T follicular helper cell (primary cell): Measurements from ENCODE around the gene EGR1.
A peak's percentile ranks its signal among the peaks of the same experiment; 100 is the strongest.

Source experiments
- DNase-seq: peaks from one replicate; pipeline ENCODE4 v3.0.0-alpha.2; 2020; ENCODE audit warnings: low read depth
- total RNA-seq, 2 experiments: gene quantifications; one replicate each; lab custom pipeline; 2026; lab: John Stamatoyannopoulos, UW

Gene EGR1
- total RNA-seq: 4.1 to 29.3 reads per million in 2 experiments

- DNase-seq: peak; percentile 94
These were observed at the start of gene EGR1 for GRCh38 chr5:138465261-138466124. Gene EGR1 (plus strand): TSS chr5:138465479. CDS start chr5:138465762, 283 bp downstream.

GRCh38 chr5:138418444-138418843 lies 46.8 kb upstream of the EGR1 start:
- no peak for DNase-seq

GRCh38 chr5:138425079-138425478 lies 40.2 kb upstream of the EGR1 start:
- DNase-seq: no peak

- DNase-seq: no peak
These were observed 29.3 kb upstream of the EGR1 start for GRCh38 chr5:138435943-138436342.

GRCh38 chr5:138438003-138438723 lies 27.1 kb upstream of the EGR1 start:
- DNase-seq: no peak

- DNase-seq: peak; percentile 36
These were observed 26.4 kb upstream of the EGR1 start, which contains the start of gene REEP2 for GRCh38 chr5:138438724-138439476. Gene REEP2 (plus strand): TSS chr5:138439057. CDS start chr5:138439209, 152 bp downstream.

GRCh38 chr5:138439477-138440158 lies 25.7 kb upstream of the EGR1 start:
- no peak for DNase-seq

GRCh38 chr5:138440159-138441073 lies 24.9 kb upstream of the EGR1 start:
- no peak for DNase-seq

- DNase-seq: no peak
These were observed 24.1 kb upstream of the EGR1 start for GRCh38 chr5:138441221-138441620.

GRCh38 chr5:138444078-138444773 lies 21.1 kb upstream of the EGR1 start:
- DNase-seq: no peak

- no peak for DNase-seq
These were observed 20.3 kb upstream of the EGR1 start for GRCh38 chr5:138444774-138445546.

- no peak for DNase-seq
These were observed 19.6 kb upstream of the EGR1 start for GRCh38 chr5:138445547-138446271.

GRCh38 chr5:138448070-138448469 lies 17.2 kb upstream of the EGR1 start:
- DNase-seq: no peak

GRCh38 chr5:138448481-138449398 lies 16.5 kb upstream of the EGR1 start:
- no peak for DNase-seq

GRCh38 chr5:138449501-138450239 lies 15.6 kb upstream of the EGR1 start:
- DNase-seq: peak; percentile 59

GRCh38 chr5:138450971-138451370 lies 14.3 kb upstream of the EGR1 start:
- DNase-seq: no peak

GRCh38 chr5:138452720-138453119 lies 12.6 kb upstream of the EGR1 start:
- DNase-seq: no peak
